Osteocyte (in vitro differentiated cells): Measurements from ENCODE around the gene YWHAH. TPM values are rescaled to one million over a fixed set of nuclear protein-coding genes. Genes with fewer than 3 reads are reported as not detected.

Experiments used
- DNase-seq: peaks from one replicate; pipeline ENCODE4 v3.0.0; 2021; ENCODE audit warnings: mixed read lengths; ENCODE audit not compliant: unreplicated experiment; ENCODE audit errors: extremely low spot score
- H3K27ac Mint-ChIP-seq: one replicate; pipeline ENCODE4 v1.8.0; 2021; ENCODE audit warnings: mild to moderate bottlenecking, mixed read lengths; ENCODE audit not compliant: unreplicated experiment
- H3K27me3 Mint-ChIP-seq: one replicate; pipeline ENCODE4 v1.8.0; 2021; ENCODE audit warnings: mixed read lengths; ENCODE audit not compliant: unreplicated experiment
- H3K36me3 Mint-ChIP-seq: one replicate; pipeline ENCODE4 v1.8.0; 2021; ENCODE audit warnings: mixed read lengths; ENCODE audit not compliant: unreplicated experiment
- H3K4me1 Mint-ChIP-seq: one replicate; pipeline ENCODE4 v1.8.0; 2021; ENCODE audit warnings: mixed read lengths; ENCODE audit not compliant: unreplicated experiment
- H3K4me3 Mint-ChIP-seq: one replicate; pipeline ENCODE4 v1.8.0; 2021; ENCODE audit warnings: mild to moderate bottlenecking, moderate library complexity, mixed read lengths; ENCODE audit not compliant: unreplicated experiment
- H3K9me3 Mint-ChIP-seq: one replicate; pipeline ENCODE4 v1.8.0; 2021; ENCODE audit warnings: mixed read lengths; ENCODE audit not compliant: unreplicated experiment
- CTCF ChIP-seq: fragments of 200-600 bp; sonication (generic); IDR thresholded peaks from 2 replicates; pipeline ENCODE4 v1.5.0; 2021; ENCODE audit warnings: antibody characterized with exemption, mild to moderate bottlenecking, moderate library complexity
- total RNA-seq: library from RNA; stranded (reverse); gene quantifications from 2 replicates; pipeline ENCODE4 v1.2.1, GENCODE V29; 2021

Gene YWHAH
- total RNA-seq, 1 donor from 2014 or later = 150 TPM

- peak overlapping the region; percentile 31 for H3K27ac Mint-ChIP-seq
Observed at GRCh38 chr22:31969789-31970489, 25.6 kb downstream of the YWHAH start.

GRCh38 chr22:31970490-31971444 is 26.4 kb downstream of the YWHAH start:
- peak; percentile 96 for DNase-seq
- peak; percentile 86 for TF ChIP-seq CTCF
- no peaks in the 10 kb centered on the region for H3K36me3 Mint-ChIP-seq
- H3K27ac Mint-ChIP-seq = peak overlapping the region; percentile 50
- H3K27me3 Mint-ChIP-seq = peaks cover 2% of the 10 kb centered on the region
- peaks cover 8% of the 10 kb centered on the region for H3K4me1 Mint-ChIP-seq
- peak overlapping the region; percentile 79 for H3K4me3 Mint-ChIP-seq
- H3K9me3 Mint-ChIP-seq = no peaks in the 10 kb centered on the region

More at GRCh38 chr22:31969789-31970489, 25.6 kb downstream of the YWHAH start:
- TF ChIP-seq CTCF = peak; percentile 62
- no peaks in the 10 kb centered on the region for H3K9me3 Mint-ChIP-seq
- H3K27me3 Mint-ChIP-seq = peaks cover 2% of the 10 kb centered on the region
- H3K4me1 Mint-ChIP-seq = peaks cover 8% of the 10 kb centered on the region
- H3K4me3 Mint-ChIP-seq = peak overlapping the region; percentile 79
- DNase-seq = no peak
- no peaks in the 10 kb centered on the region for H3K36me3 Mint-ChIP-seq

- no peak for DNase-seq
- TF ChIP-seq CTCF = no peak
- Mint-ChIP-seq H3K4me3 (no peak overlapping the region), H3K27me3 (peaks cover 2% of the 10 kb centered on the region), H3K9me3 (no peaks in the 10 kb centered on the region), H3K27ac (no peak overlapping the region), H3K36me3 (no peaks in the 10 kb centered on the region), H3K4me1 (peaks cover 8% of the 10 kb centered on the region)
Observed at GRCh38 chr22:31972180-31972579, 27.8 kb downstream of the YWHAH start.

GRCh38 chr22:31973739-31974138 is 29.4 kb downstream of the YWHAH start:
- Mint-ChIP-seq H3K4me1 (peaks cover 8% of the 10 kb centered on the region), H3K4me3 (no peak overlapping the region), H3K27me3 (peaks cover 10% of the 10 kb centered on the region), H3K9me3 (no peaks in the 10 kb centered on the region), H3K27ac (no peak overlapping the region), H3K36me3 (no peaks in the 10 kb centered on the region)
- no peak for DNase-seq
- no peak for TF ChIP-seq CTCF
